Stimulated activated naive CD8-positive, alpha-beta T cell treated with anti-CD3 and anti-CD28 coated beads, Interleukin-15, Interleukin-2, amounts not matched to agents 100 U/mL and 50 U/mL, for 24 hours (primary cell): ENCODE results near the gene INVS.

ENCODE experiments used
- ATAC-seq: fragments of 150-1000 bp; cut with Tn5 transposase; one replicate; pipeline ENCODE4 v1.10.0; 2021
- DNase-seq: peaks from one replicate; pipeline ENCODE4 v3.0.0; 2021

Gene INVS

GRCh38 chr9:100281066-100281465, 182.0 kb downstream of the INVS start:
- DNase-seq = no peak
- no peak for ATAC-seq

DNA sequence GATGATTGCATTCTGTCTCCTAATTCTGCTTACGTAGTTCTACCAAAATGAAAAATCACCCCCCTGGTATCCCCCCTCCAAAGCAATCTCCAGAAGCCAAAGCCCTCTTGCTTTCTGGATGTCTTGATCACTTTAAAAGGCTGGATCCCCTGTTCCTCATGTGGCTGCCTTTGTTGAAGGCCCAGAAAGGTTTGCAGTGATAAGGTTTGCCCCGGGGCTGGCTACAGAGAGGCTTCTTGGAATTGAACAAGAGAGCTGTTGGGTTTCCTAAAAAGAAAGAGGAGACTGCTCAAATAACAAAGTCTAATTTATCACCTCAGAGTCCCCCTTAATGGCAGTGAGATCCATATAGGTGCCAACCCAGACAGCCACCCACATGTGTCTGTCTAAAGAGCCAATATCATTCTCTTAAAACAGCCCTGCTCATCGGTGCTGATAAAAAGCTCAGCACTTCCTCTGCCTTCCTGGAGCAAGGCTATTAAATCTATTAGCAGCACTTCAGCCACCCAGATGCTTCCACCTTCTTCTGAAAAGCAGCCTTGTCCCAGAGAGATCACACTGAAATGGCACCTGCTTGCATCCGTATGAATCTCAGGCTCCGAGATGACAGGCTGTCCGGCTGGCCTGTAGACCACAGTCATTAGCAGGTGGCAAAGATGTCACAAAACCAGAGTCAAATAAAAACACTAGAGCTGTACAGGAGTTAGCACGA, 182.8 kb downstream of the INVS start:
- no peak for ATAC-seq
- DNase-seq = no peak

- DNase-seq (no peak), ATAC-seq (no peak)
These were observed 183.3 kb downstream of the INVS start for GRCh38 chr9:100282388-100282719.

DNA sequence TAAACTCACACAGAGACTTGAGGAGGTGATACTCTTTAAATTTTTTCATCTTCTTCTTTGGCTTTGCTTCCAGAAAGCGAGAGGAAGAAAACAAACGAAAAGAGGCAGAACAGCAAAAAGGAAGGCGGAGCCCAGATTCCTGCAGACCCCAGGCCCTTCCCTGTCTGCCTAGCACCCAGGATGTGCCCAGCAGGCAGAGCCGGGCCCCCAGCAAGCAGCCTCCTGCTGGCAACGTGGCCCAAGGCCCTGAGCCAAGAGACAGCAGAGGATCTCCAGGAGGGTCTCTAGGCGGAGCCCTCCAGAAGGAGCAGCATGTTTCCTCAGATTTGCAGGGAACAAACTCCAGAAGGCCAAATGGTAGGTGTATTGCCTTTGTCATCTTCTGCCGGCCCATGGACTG, 185.2 kb downstream of the INVS start:
- ATAC-seq = no peak
- DNase-seq = no peak

DNA sequence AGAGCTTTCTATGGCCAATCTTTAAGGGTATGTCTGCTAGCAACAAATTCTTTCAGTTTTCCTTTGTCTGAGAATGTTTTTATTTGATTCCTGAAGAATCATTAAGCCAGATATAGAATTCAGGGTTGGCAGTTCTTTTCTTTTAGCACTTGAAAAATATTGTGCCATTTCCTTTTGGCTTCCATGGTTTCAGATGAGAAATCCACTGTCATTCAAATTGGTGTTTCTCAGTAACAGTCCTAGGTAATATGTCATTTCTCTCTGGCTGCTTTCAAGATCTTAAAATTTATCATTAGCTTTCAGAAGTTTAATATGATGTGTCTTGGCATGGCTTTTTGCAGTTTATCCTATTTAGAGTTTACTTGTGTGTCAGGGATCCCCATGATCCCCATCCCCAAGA, 186.0 kb downstream of the INVS start:
- ATAC-seq = no peak

GRCh38 chr9:100285601-100286000, 186.6 kb downstream of the INVS start:
- no peak for ATAC-seq
- no peak for DNase-seq

More for the DNA sequence above, 186.0 kb downstream of the INVS start:
- DNase-seq = no peak

DNA sequence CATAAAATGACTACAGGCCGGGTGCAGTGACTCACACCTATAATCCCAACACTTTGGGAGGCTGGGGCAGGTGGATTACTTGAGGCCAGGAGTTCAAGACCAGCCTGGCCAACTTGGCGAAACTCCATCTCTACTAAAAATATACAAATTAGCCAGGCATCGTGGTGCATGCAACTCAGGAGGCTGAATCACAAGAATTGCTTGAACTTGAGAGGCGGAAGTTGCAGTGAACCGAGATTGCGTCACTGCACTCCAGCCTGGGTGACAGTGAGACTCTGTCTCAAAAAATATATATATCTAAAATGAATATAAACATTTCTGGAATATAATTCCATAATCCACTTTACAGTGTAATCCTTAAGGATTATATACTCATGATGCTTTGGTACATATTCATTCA, 187.2 kb downstream of the INVS start:
- ATAC-seq (no peak), DNase-seq (no peak)

DNA sequence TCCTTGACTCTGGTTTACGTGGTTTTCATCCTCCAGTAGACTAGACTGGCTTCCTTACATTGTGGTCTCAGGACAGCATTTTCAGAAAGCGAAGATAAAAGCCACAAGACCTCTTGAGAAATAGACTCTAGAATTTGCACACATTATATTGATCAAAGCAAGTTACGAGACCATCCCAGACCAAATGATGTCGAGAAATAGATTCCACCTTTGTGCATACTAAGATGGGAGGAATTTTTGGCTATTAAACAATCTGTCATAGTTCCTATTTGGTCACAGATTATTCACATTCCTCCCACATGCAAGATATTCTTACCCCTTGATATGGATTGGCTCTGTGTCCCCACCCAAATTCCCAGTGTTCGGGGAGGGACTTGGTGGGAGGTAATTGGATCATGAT, 188.1 kb downstream of the INVS start:
- DNase-seq (no peak), ATAC-seq (no peak)

- ATAC-seq (no peak), DNase-seq (no peak)
These were observed 191.7 kb downstream of the INVS start for GRCh38 chr9:100290714-100291113.

GRCh38 chr9:100292414-100292813, 193.4 kb downstream of the INVS start:
- DNase-seq (no peak), ATAC-seq (no peak)

- DNase-seq (no peak), ATAC-seq (no peak)
These were observed 195.3 kb downstream of the INVS start for GRCh38 chr9:100294341-100294740.

GRCh38 chr9:100294806-100295205, 195.8 kb downstream of the INVS start:
- ATAC-seq (no peak), DNase-seq (no peak)

GRCh38 chr9:100295240-100295639, 196.2 kb downstream of the INVS start:
- ATAC-seq (no peak), DNase-seq (no peak)

- DNase-seq (no peak), ATAC-seq (no peak)
These were observed 197.4 kb downstream of the INVS start for GRCh38 chr9:100296407-100296806.

DNA sequence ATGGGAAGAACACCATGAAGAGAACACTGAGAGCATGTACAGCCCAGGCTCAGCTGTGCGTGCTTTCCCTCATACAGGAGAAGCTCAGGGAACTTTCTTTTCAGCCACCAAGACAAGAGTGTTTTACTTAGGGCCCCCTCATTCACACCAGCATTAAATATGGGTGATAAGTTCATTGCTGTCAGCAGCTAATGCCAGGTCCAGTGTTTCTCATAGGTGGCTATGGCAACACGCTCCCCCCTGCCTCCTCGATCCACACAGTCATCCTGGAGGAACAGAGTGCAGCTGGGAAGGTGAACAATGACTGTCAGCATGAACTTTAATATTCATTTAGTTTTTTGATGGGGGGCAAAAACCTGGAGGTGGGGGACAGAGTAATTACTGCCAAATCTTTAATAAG, 199.3 kb downstream of the INVS start:
- ATAC-seq = no peak
- no peak for DNase-seq

DNA sequence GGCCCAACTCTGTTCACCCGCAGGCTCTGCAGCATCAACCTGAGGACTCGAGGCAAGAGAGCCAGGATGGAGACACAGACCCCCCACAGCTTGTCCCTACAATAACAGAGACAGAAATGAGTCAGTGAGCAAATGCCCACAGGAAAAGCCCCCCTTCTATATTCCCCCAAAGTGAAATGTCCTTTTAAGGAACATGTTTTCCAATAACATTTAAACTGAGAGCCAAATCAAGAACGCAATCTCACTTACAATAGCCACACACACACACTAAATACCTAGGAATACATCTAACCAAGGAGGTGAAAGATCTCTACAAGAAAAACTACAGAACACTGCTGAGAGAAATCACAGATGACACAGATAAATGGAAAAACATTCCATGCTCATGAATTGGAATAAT, 204.7 kb downstream of the INVS start:
- ATAC-seq = no peak
- DNase-seq = no peak

- no peak for DNase-seq
- no peak for ATAC-seq
These were observed 207.2 kb downstream of the INVS start for GRCh38 chr9:100306283-100306682.

GRCh38 chr9:100307080-100307479, 208.0 kb downstream of the INVS start:
- ATAC-seq = no peak
- DNase-seq = no peak

DNA sequence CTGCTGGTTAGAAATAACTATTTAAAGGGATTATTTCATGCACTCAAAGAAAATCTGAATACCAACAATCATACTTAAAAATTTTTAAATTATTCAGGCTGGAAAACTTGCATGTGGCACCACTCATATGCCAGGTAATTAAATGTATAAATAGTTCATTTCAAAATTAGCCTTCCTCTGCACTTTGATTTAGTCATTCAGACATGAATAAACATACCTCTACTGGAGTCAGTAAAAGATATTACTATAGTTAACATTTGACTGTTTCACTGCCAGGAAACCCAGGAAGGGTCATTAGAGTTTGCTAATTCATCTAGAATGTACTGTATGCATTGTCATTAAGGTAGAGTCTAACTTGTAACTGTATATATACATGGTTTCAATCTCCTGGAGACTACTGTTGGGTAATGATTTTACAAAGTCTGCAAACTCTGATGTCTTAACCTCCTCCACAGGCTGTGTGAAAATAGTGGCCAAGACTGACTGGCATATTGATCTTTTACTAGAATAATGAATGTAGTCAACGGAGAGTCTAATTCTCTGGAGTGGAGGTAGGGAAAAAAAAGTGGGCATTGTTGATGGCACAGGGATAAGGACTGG, 210.0 kb downstream of the INVS start:
- no peak for ATAC-seq

DNA sequence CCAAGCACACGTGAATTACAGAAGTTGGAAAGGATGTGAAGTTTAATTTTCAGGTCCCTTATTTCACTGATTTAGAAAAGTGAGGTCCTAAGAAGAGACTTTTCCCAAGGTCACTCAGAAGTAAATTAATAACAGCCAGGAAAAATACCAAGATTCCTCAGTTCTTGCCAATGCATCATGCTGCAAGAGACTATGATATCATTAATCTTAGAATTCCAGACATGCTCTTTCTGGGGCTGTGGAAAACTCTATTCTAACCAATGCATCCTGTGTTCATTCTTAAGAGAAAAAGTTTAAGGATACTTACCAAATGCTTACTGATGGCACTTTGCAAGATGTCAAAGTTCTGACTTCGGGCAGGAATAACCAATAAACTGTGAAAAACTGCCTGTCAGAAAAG, 210.9 kb downstream of the INVS start:
- DNase-seq = no peak
- ATAC-seq = no peak

More for the DNA sequence above, 210.0 kb downstream of the INVS start:
- no peak for DNase-seq

DNA sequence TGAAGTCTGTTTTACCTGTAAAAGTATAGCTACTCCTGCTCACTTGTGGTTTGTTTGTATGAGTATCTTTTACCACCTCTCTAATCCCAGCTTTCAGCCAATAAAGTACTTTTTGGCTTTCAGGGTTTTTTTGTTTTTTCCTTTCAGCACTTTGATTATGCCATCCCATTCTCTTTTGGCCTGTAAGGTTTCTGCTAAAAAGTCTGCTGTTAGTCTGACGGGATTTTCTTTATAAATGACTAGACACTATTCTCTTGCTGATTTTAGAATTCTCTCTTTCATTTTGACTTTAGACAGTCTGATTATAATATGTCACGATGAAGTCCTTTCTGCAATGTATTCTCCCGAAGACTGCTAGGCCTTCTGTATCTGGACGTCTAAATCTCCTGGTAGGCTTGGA, 216.5 kb downstream of the INVS start:
- DNase-seq = no peak
- no peak for ATAC-seq

- no peak for DNase-seq
- no peak for ATAC-seq
These were observed 218.7 kb downstream of the INVS start for GRCh38 chr9:100317706-100318105.

DNA sequence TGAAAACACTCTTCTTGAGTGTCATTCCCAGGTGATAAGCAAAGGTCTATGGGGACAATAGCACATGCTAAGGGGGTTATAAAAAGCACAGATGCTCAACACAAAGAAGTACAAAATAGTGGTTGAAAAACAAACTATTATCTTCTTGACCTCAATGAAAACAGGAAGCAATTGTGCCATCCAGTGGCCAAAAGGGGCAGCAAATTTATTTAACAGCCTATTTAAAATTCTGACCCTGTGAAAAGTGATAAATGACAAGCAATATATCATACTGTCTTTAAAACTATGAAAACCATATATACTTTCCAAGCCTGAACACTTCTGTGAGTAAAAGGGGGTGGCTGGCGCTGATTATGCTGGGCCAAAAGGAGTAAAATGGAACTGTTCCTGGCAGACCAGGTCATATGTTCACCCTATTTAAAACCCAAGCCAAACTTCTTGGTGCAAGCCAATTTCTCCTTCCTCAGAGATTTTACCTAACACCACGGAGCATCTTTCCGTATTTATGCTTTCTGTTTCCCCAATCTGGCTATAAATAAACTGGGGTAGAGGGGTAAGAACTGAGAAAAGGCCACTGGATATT, 224.0 kb downstream of the INVS start:
- ATAC-seq (no peak), DNase-seq (no peak)

DNA sequence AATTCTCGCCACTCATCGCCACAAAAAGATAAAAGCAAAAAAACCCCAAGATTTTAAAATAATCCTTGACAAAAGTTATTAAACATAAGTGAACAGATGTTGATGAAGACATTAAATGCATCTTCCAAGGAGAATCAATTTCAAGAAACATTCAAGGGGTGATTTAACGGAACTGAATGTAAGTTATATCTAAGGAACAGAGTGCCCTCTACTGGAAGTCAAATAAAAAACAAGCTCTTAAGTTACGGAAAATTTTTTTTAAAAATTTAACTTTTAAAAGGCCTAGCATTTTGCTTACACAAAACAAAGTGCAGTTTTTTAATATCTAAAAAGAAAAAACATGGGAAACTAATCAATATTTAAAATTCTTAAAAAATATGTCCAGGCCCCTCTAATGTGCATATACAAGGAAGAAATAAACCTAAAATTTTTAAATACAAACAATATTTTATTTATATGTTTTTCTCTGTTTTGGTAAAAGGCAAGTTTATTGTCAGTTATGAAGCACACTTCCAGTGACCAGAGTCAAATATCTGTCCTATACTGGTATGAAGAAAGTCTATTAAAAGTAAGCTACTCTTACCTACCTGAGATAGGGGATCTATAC, 225.7 kb downstream of the INVS start:
- ATAC-seq (no peak), DNase-seq (no peak)
